Measurements from ENCODE around the gene NCOA6. TPM values are rescaled to one million over a fixed set of nuclear protein-coding genes. Genes with fewer than 3 reads are reported as not detected.

Gene NCOA6
- total RNA-seq, 4 donors from 2014 or later = 20.9 to 37.6 (median 29.9) TPM

GRCh38 chr20:34774886-34775285 lies 50.6 kb downstream of the NCOA6 start:
- intact Hi-C loops (cut with DNase I; ENCODE audit: low total_unique reads) = no loop called here
- TF ChIP-seq CTCF (IDR thresholded peaks at IDR 0.05) (no peak), POLR2A (IDR thresholded peaks at IDR 0.05) (no peak)
- DNase-seq (ENCODE audit: low spot score in 2 of 2) = no peak
- no peak overlapping the region for H3K4me3 ChIP-seq (ENCODE audit: low read depth, poor library complexity, severe bottlenecking)

GRCh38 chr20:34774449-34774848 lies 51.0 kb downstream of the NCOA6 start:
- no peak for TF ChIP-seq CTCF (IDR thresholded peaks at IDR 0.05)
- TF ChIP-seq POLR2A (IDR thresholded peaks at IDR 0.05) = no peak
- no peak overlapping the region for H3K4me3 ChIP-seq (ENCODE audit: low read depth, poor library complexity, severe bottlenecking)
- no peak for DNase-seq (ENCODE audit: low spot score in 2 of 2)
- intact Hi-C loops (cut with DNase I; ENCODE audit: low total_unique reads) = no loop called here
- WGBS, 2 donors = 87 to 93% methylated on average over 3 of the region's 3 CpGs

DNA sequence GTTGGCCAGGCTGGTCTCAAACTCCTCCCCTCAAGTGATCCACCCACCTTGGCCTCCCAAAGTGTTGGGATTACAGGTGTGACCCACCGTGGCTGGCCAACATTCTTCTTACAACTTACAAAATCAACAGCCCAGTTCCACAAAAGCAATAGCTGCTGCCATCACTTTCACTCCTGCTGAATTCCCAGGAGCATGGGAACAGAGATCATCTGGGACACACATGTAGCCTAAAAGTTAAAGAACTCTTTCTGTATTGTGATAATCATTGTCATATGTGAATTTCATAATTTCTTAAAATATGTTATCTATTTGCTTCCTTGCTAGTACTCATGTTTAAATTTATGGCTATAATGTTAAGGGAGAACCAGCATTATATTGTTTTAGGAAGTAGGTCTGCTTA lies 51.7 kb downstream of the NCOA6 start:
- TF ChIP-seq POLR2A (IDR thresholded peaks at IDR 0.05) = no peak
- no peak for TF ChIP-seq CTCF (IDR thresholded peaks at IDR 0.05)
- H3K4me3 ChIP-seq (ENCODE audit: low read depth, poor library complexity, severe bottlenecking) = no peak overlapping the region
- intact Hi-C loops (cut with DNase I; ENCODE audit: low total_unique reads) = no loop called here
- WGBS, 2 donors = 50 to 74% methylated on average over 1 of the region's 1 CpG
- DNase-seq (ENCODE audit: low spot score in 2 of 2) = no peak

DNA sequence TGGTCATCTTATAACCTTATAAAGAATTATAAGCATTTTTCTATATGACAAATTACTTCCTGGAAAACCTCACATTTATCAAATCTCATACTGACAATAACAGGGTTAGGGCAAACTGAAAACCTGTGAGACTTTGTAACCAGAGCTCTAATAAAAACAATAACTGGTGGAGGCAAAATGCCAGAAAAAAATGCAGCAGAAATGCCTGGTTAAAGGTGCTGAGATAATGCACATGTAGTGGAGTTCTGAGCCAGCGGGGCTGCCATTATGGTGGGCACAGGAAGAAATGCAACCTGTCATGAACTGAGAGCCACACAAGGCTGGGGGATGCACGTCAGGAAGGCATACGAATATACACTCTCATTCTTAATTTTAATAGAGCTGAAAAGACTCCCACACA lies 53.0 kb downstream of the NCOA6 start:
- intact Hi-C loops (cut with DNase I; ENCODE audit: low total_unique reads) = no loop called here
- TF ChIP-seq POLR2A (IDR thresholded peaks at IDR 0.05) (no peak), CTCF (IDR thresholded peaks at IDR 0.05) (no peak)
- no peak for DNase-seq (ENCODE audit: low spot score in 2 of 2)
- no peak overlapping the region for H3K4me3 ChIP-seq (ENCODE audit: low read depth, poor library complexity, severe bottlenecking)
- WGBS, 2 donors = 88 to 93% methylated on average over 3 of the region's 3 CpGs

- DNase-seq (ENCODE audit: low spot score in 2 of 2) = no peak
- no peak for TF ChIP-seq POLR2A (IDR thresholded peaks at IDR 0.05)
- no peak for TF ChIP-seq CTCF (IDR thresholded peaks at IDR 0.05)
- 53 to 54% methylated on average over 3 of the region's 3 CpGs for WGBS, 2 donors
- intact Hi-C loops (cut with DNase I; ENCODE audit: low total_unique reads) = no loop called here
- no peak overlapping the region for H3K4me3 ChIP-seq (ENCODE audit: low read depth, poor library complexity, severe bottlenecking)
These were observed 53.8 kb downstream of the NCOA6 start for GRCh38 chr20:34771680-34772081.

GRCh38 chr20:34768096-34768495 lies 57.4 kb downstream of the NCOA6 start:
- WGBS, 2 donors = 89 to 92% methylated on average over 3 of the region's 3 CpGs
- no peak overlapping the region for H3K4me3 ChIP-seq (ENCODE audit: low read depth, poor library complexity, severe bottlenecking)
- no peak for DNase-seq (ENCODE audit: low spot score in 2 of 2)
- intact Hi-C loops (cut with DNase I; ENCODE audit: low total_unique reads) = loop anchor here (10.0 kb wide), 1 partner anchor 183 kb away; no protein-coding TSS in a partner anchor
- TF ChIP-seq CTCF (IDR thresholded peaks at IDR 0.05) (no peak), POLR2A (IDR thresholded peaks at IDR 0.05) (no peak)
